IMR-90 (cell line): ENCODE measurements around the gene EPSTI1. TPM values are rescaled to one million over a fixed set of nuclear protein-coding genes. Genes with fewer than 3 reads are reported as not detected.

Experiments
- ATAC-seq: fragments of 200-7000 bp; cut with Tn5 transposase; 2 replicates; pipeline ENCODE4 v1.9.1; 2020; ENCODE audit warnings: low read depth, mild to moderate bottlenecking, moderate library complexity
- BruUV-seq: library from RNA; stranded (reverse); fragments of 400-500 nt; replicated peaks from 2 replicates; lab custom pipeline; 2021; lab: Mats Ljungman, UMichigan
- CTCF ChIA-PET: fragments of 300-600 bp; formaldehyde crosslinking; extraction: SDS; loops from one replicate; lab custom pipeline; 2021; ENCODE audit warnings: antibody characterized with exemption; lab: Yijun Ruan, JAX
- POLR2A ChIA-PET: fragments of 300-600 bp; sonication (Branson Sonifier 250); formaldehyde crosslinking; loops from one replicate; lab custom pipeline; 2022; ENCODE audit warnings: antibody characterized with exemption; ENCODE audit not compliant: unreplicated experiment; lab: Charles Lee
- DNase-seq: peaks from one replicate; pipeline ENCODE4 v3.0.0; 2013
- H2AFZ ChIP-seq: replicated peaks from 2 replicates; pipeline ENCODE3; 2013; ENCODE audit warnings: low read length, mild to moderate bottlenecking; ENCODE audit not compliant: poor library complexity
- H2AK5ac ChIP-seq: 2 replicates; pipeline ENCODE4 v1.6.1; 2013; ENCODE audit warnings: low read depth, low read length, inconsistent platforms
- H2AK9ac ChIP-seq: replicated peaks from 2 replicates; pipeline ENCODE3; 2013; ENCODE audit warnings: mild to moderate bottlenecking, low read depth, low read length, moderate library complexity; ENCODE audit not compliant: poor library complexity
- H2BK120ac ChIP-seq: 2 replicates; pipeline ENCODE4 v1.6.1; 2013; ENCODE audit warnings: low read depth, low read length, inconsistent platforms
- H2BK15ac ChIP-seq: 3 replicates; pipeline ENCODE4 v1.6.1; 2013; ENCODE audit warnings: low read depth, low read length, inconsistent platforms
- H2BK20ac ChIP-seq: 2 replicates; pipeline ENCODE4 v1.6.1; 2013; ENCODE audit warnings: low read depth, mild to moderate bottlenecking, inconsistent platforms, low read length, moderate library complexity
- H2BK5ac ChIP-seq: 2 replicates; pipeline ENCODE4 v1.6.1; 2013; ENCODE audit warnings: mild to moderate bottlenecking, low read depth, low read length, inconsistent platforms; ENCODE audit not compliant: poor library complexity, severe bottlenecking
- H3K14ac ChIP-seq: replicated peaks from 2 replicates; pipeline ENCODE4 v1.6.1; 2013; ENCODE audit warnings: low read depth, low read length, inconsistent platforms
- H3K18ac ChIP-seq: 2 replicates; pipeline ENCODE4 v1.6.1; 2013; ENCODE audit warnings: low read depth, low read length, control low read depth
- H3K23ac ChIP-seq: 2 replicates; pipeline ENCODE4 v1.6.1; 2013; ENCODE audit warnings: low read depth, low read length, inconsistent platforms
- H3K27ac ChIP-seq: 2 replicates; pipeline ENCODE4 v1.5.1; 2013; ENCODE audit warnings: mild to moderate bottlenecking, control low read depth, low read length; ENCODE audit not compliant: insufficient read depth
- H3K27me3 ChIP-seq: 2 replicates; pipeline ENCODE4 v1.6.1; 2013; ENCODE audit warnings: low read length; ENCODE audit not compliant: control insufficient read depth, insufficient read depth
- H3K36me3 ChIP-seq: 2 replicates; pipeline ENCODE4 v1.6.1; 2013; ENCODE audit warnings: low read length, mixed read lengths; ENCODE audit not compliant: control insufficient read depth, insufficient read depth
- H3K4ac ChIP-seq: 2 replicates; pipeline ENCODE4 v1.6.1; 2013; ENCODE audit warnings: low read depth, low read length, inconsistent platforms
- H3K4me1 ChIP-seq: 2 replicates; pipeline ENCODE4 v1.6.1; 2013; ENCODE audit warnings: low read length, mixed read lengths; ENCODE audit not compliant: control insufficient read depth, insufficient read depth
- H3K4me2 ChIP-seq: 2 replicates; pipeline ENCODE4 v1.6.1; 2013; ENCODE audit warnings: low read depth, mild to moderate bottlenecking, control low read depth, low read length, moderate library complexity
- H3K4me3 ChIP-seq: 2 replicates; pipeline ENCODE4 v1.5.1; 2013; ENCODE audit warnings: low read depth, mild to moderate bottlenecking, control low read depth, low read length, moderate library complexity; ENCODE audit not compliant: insufficient read depth
- H3K56ac ChIP-seq: 2 replicates; pipeline ENCODE4 v1.6.1; 2013; ENCODE audit warnings: low read length, inconsistent platforms; ENCODE audit not compliant: insufficient read depth; ENCODE audit errors: extremely low read depth
- H3K79me1 ChIP-seq, 2 experiments: 2 replicates each; pipeline ENCODE4 v1.6.1; 2013; ENCODE audit warnings: low read length in 2 of 2, inconsistent platforms in 1 of 2, low read depth in 1 of 2
- H3K9ac ChIP-seq: 2 replicates; pipeline ENCODE4 v1.6.1; 2013; ENCODE audit warnings: low read depth, low read length, control low read depth
- H3K9me1 ChIP-seq: 2 replicates; pipeline ENCODE4 v1.6.1; 2013; ENCODE audit warnings: low read length, inconsistent platforms; ENCODE audit not compliant: insufficient read depth
- H3K9me3 ChIP-seq: 2 replicates; pipeline ENCODE4 v1.6.1; 2013; ENCODE audit warnings: low read length; ENCODE audit not compliant: control insufficient read depth, insufficient read depth
- H4K20me1 ChIP-seq: 2 replicates; pipeline ENCODE4 v1.6.1; 2013; ENCODE audit warnings: low read length, inconsistent platforms; ENCODE audit not compliant: insufficient read depth
- H4K5ac ChIP-seq: 2 replicates; pipeline ENCODE4 v1.6.1; 2013; ENCODE audit warnings: mild to moderate bottlenecking, low read depth, low read length, control low read depth
- H4K8ac ChIP-seq, 2 experiments: 2 replicates each; pipeline ENCODE4 v1.6.1; 2013; ENCODE audit warnings: low read depth in 2 of 2, low read length in 2 of 2, control low read depth in 1 of 2, inconsistent platforms in 1 of 2
- H4K91ac ChIP-seq: 2 replicates; pipeline ENCODE4 v1.6.1; 2013; ENCODE audit warnings: low read depth, low read length, inconsistent platforms; ENCODE audit not compliant: insufficient read depth
- CEBPB ChIP-seq: IDR thresholded peaks from 2 replicates; pipeline ENCODE4 v1.6.1; 2012; ENCODE audit warnings: low read depth, low read length, improper control_type of control experiment
- FOS ChIP-seq: fragments of 150-350 bp; IDR thresholded peaks from 2 replicates; pipeline ENCODE4 v1.6.1; 2016; ENCODE audit warnings: low read depth, low read length
- MAFK ChIP-seq: IDR thresholded peaks from 2 replicates; pipeline ENCODE4 v1.6.1; 2012; ENCODE audit warnings: low read depth, low read length, improper control_type of control experiment
- MXI1 ChIP-seq: IDR thresholded peaks from 2 replicates; pipeline ENCODE4 v1.6.1; 2012; ENCODE audit warnings: low read depth, mild to moderate bottlenecking, low read length, moderate library complexity, borderline replicate concordance
- NFE2L2 ChIP-seq: fragments of 150-350 bp; IDR thresholded peaks from 2 replicates; pipeline ENCODE4 v1.6.1; 2016; ENCODE audit warnings: low read depth, mild to moderate bottlenecking, low read length
- POLR2A ChIP-seq: IDR thresholded peaks from 2 replicates; pipeline ENCODE4 v1.6.1; 2012; ENCODE audit warnings: mild to moderate bottlenecking, low read depth, low read length
- RAD21 ChIP-seq: IDR thresholded peaks from 2 replicates; pipeline ENCODE4 v1.6.1; 2012; ENCODE audit warnings: low read length, improper control_type of control experiment
- RCOR1 ChIP-seq: IDR thresholded peaks from 2 replicates; pipeline ENCODE4 v1.6.1; 2012; ENCODE audit warnings: mild to moderate bottlenecking, low read length, improper control_type of control experiment; ENCODE audit not compliant: insufficient replicate concordance
- RFX5 ChIP-seq: IDR thresholded peaks from 2 replicates; pipeline ENCODE4 v1.8.0; 2012; ENCODE audit warnings: low read depth, mild to moderate bottlenecking, low read length, moderate library complexity
- SMC3 ChIP-seq: fragments of 150-350 bp; IDR thresholded peaks from 2 replicates; pipeline ENCODE4 v1.6.1; 2016; ENCODE audit warnings: low read depth, mild to moderate bottlenecking, antibody characterized with exemption, low read length, moderate library complexity
- WGBS, 2 experiments: methylation state at CpG; one replicate each; pipeline versions ENCODE4 v1.1.5 to v1.1.7; 2013; ENCODE audit warnings: missing lambda C conversion rate in 2 of 2; ENCODE audit not compliant: insufficient read length in 1 of 2; ENCODE audit errors: extremely low coverage in 2 of 2; 5-methylcytosine and 5-hydroxymethylcytosine counted together
- dilution Hi-C: fragments of 300-500 bp; cut with HindIII; formaldehyde crosslinking; loops from one replicate; pipeline ENCODE4 v1.14.3; 2018; ENCODE audit warnings: low sequenced_read_pairs; ENCODE audit not compliant: unreplicated experiment
- in situ Hi-C: fragments of 300-500 bp; cut with MboI; formaldehyde crosslinking; loops from 3 replicates; pipeline ENCODE4 v1.14.3; 2019; ENCODE audit warnings: low sequenced_read_pairs, inconsistent platforms, mixed read lengths
- intact Hi-C: fragments of 100-400 bp; cut with micrococcal nuclease; formaldehyde crosslinking; loops from 2 replicates; pipeline ENCODE4 v1.10.0; 2022
- polyA plus RNA-seq, 3 experiments: library from polyadenylated mRNA; depleted of rRNA; stranded (reverse); fragments of >200 nt; gene quantifications; 2 replicates each; pipeline ENCODE4 v1.2.3, GENCODE V29; 2012; ENCODE audit warnings: low replicate concordance in 1 of 3
- total RNA-seq: library from RNA; depleted of rRNA; stranded (reverse); fragments of >200 nt; gene quantifications from 2 replicates; pipeline ENCODE4 v1.2.3, GENCODE V29; 2012
- TF ChIP-seq, protein P1 (sequence below): fragments of 150-350 bp; IDR thresholded peaks from 2 replicates; pipeline ENCODE4 v1.6.1; 2017; ENCODE audit warnings: mild to moderate bottlenecking, antibody characterized with exemption, low read length, low read depth
- TF ChIP-seq, protein P2 (sequence below): fragments of 150-350 bp; IDR thresholded peaks from 2 replicates; pipeline ENCODE4 v1.6.1; 2016; ENCODE audit warnings: low read depth, mild to moderate bottlenecking, low read length, moderate library complexity, borderline replicate concordance
- TF ChIP-seq, protein P3 (sequence below): conservative IDR thresholded peaks from 2 replicates; pipeline ENCODE4 v1.5.1; 2012; ENCODE audit warnings: mild to moderate bottlenecking, low read depth, low read length, improper control_type of control experiment

The EPSTI1 gene
- total and polyA plus RNA-seq, 2 of the 4 experiments (the other 2 are of a cell fraction), result 0.90 to 1.6 TPM

DNA sequence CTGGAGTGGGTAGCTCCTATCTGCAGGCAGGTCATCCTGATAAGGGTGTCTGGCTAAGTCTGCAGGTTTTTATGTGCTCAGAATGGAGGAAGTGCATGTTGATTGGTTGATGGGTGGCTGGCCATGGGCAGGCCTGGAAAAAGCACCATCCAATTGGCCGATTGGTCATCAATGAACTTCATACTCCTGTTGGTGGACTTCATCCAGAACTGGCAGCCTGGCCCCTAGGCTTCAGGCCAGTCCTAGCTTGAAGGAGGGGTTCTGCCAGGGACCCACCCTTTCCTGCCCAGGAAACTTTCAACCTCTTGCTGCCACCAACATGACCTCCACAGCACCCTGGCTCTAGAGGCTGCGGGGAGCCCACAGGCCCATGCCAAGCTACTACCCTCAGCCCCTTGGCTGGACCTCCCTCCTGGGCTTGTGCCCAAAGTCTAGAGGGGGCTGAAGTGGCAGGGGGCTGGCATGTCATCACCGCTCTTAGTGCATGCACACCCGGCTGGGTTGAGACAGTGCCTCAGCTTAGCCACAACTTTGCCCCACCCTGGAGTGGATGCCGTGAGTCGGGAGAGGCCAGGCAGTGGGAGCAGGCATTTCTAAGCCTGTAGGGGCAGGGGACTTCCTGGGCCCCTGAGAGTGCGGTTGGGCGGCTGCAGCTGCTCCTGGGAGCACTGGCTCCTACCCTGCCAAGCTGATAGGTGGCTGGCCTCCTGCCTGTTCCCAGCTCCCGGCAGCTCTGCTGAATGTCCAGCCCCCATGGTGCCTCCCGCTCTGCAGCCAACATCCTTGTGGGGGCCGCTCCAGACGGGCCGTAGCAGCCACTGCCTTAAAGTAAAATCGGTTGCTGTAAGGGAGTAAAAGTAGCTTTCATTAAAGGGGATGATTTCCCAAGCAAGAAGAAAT lies 44.6 kb upstream of the EPSTI1 start:
- peaks cover 3% of the 10 kb centered on the region for H3K9me1 ChIP-seq
- intact Hi-C loops (no loop called here), in situ Hi-C loops (no loop called here), dilution Hi-C loops (no loop called here)
- POLR2A ChIA-PET, result no interaction called here
- BruUV-seq, result no TSS peak
- H2BK20ac ChIP-seq, result no peak overlapping the region
- H3K79me1 ChIP-seq, result peaks cover 29 to 61% of the 10 kb centered on the region in 2 experiments
- H2BK120ac ChIP-seq, result no peak overlapping the region
- WGBS, 2 experiments, result 100% methylated on average over 1 of the region's 14 CpGs; no CpG with 5 or more reads in 1 of the 2 experiments
- H3K4me3 ChIP-seq, result no peak overlapping the region
- 0 out of 2 replicates have a peak, but pooled peaks cover 1% of the 10 kb centered on the region for H3K4me1 ChIP-seq
- no peak overlapping the region for H3K27ac ChIP-seq
- H3K9ac ChIP-seq, result no peak overlapping the region
- no peaks in the 10 kb centered on the region for H3K27me3 ChIP-seq
- H3K4me2 ChIP-seq, result no peak overlapping the region
- no peak overlapping the region for H4K5ac ChIP-seq
- H2AFZ ChIP-seq, result peak overlapping the region; percentile 6
- TF ChIP-seq RFX5 (no peak), RAD21 (no peak), POLR2A (no peak), CEBPB (no peak), RCOR1 (no peak), MAFK (no peak), FOS (no peak), NFE2L2 (no peak), MXI1 (no peak), SMC3 (no peak)
- TF ChIP-seq, protein P1, sequence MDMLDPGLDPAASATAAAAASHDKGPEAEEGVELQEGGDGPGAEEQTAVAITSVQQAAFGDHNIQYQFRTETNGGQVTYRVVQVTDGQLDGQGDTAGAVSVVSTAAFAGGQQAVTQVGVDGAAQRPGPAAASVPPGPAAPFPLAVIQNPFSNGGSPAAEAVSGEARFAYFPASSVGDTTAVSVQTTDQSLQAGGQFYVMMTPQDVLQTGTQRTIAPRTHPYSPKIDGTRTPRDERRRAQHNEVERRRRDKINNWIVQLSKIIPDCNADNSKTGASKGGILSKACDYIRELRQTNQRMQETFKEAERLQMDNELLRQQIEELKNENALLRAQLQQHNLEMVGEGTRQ, result no peak
- TF ChIP-seq, protein P2, sequence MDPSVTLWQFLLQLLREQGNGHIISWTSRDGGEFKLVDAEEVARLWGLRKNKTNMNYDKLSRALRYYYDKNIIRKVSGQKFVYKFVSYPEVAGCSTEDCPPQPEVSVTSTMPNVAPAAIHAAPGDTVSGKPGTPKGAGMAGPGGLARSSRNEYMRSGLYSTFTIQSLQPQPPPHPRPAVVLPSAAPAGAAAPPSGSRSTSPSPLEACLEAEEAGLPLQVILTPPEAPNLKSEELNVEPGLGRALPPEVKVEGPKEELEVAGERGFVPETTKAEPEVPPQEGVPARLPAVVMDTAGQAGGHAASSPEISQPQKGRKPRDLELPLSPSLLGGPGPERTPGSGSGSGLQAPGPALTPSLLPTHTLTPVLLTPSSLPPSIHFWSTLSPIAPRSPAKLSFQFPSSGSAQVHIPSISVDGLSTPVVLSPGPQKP, result no peak
- TF ChIP-seq, protein P3, sequence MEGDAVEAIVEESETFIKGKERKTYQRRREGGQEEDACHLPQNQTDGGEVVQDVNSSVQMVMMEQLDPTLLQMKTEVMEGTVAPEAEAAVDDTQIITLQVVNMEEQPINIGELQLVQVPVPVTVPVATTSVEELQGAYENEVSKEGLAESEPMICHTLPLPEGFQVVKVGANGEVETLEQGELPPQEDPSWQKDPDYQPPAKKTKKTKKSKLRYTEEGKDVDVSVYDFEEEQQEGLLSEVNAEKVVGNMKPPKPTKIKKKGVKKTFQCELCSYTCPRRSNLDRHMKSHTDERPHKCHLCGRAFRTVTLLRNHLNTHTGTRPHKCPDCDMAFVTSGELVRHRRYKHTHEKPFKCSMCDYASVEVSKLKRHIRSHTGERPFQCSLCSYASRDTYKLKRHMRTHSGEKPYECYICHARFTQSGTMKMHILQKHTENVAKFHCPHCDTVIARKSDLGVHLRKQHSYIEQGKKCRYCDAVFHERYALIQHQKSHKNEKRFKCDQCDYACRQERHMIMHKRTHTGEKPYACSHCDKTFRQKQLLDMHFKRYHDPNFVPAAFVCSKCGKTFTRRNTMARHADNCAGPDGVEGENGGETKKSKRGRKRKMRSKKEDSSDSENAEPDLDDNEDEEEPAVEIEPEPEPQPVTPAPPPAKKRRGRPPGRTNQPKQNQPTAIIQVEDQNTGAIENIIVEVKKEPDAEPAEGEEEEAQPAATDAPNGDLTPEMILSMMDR, result no peak
- no peak overlapping the region for H2AK5ac ChIP-seq
- H4K91ac ChIP-seq, result no peak overlapping the region
- peaks cover 8% of the 10 kb centered on the region; the same call in 1 of the 2 replicates for H4K20me1 ChIP-seq
- H3K9me3 ChIP-seq, result no peaks in the 10 kb centered on the region
- H4K8ac ChIP-seq, result no peak overlapping the region
- no peak overlapping the region for H3K14ac ChIP-seq
- H2AK9ac ChIP-seq, result no peak overlapping the region
- H2BK5ac ChIP-seq, result no peak overlapping the region
- DNase-seq, result no peak
- H3K56ac ChIP-seq, result no peak overlapping the region
- H2BK15ac ChIP-seq, result no peak overlapping the region
- no peak overlapping the region for H3K4ac ChIP-seq
- H3K23ac ChIP-seq, result no peak overlapping the region
- peaks cover 6% of the 10 kb centered on the region for H3K36me3 ChIP-seq
- no peak overlapping the region for H3K18ac ChIP-seq
- CTCF ChIA-PET, result interaction anchor here (0.7 kb wide), 1 partner anchor 60 kb away, joined by 6 read pairs; no protein-coding TSS in a partner anchor
- ATAC-seq, result no peak; the same call in 1 of the 2 replicates
